PC-9 (cell line): ENCODE measurements around the gene TNIK. TPM values are rescaled to one million over a fixed set of nuclear protein-coding genes. Genes with fewer than 3 reads are reported as not detected.

Experiments
- BruUV-seq: library from RNA; stranded (reverse); fragments of 400-500 nt; replicated peaks from 2 replicates; lab custom pipeline; 2021; lab: Mats Ljungman, UMichigan
- CTCF ChIA-PET: fragments of 300-600 bp; sonication (Branson Sonifier 250); formaldehyde crosslinking; loops from one replicate; lab custom pipeline; 2022; ENCODE audit warnings: antibody characterized with exemption; lab: Charles Lee
- POLR2A ChIA-PET: fragments of 300-600 bp; sonication (Branson Sonifier 250); formaldehyde crosslinking; loops from one replicate; lab custom pipeline; 2022; ENCODE audit warnings: antibody characterized with exemption; ENCODE audit not compliant: unreplicated experiment; lab: Charles Lee
- DNase-seq, 2 experiments: peaks; one replicate each; pipeline versions ENCODE4 v3.0.0 to v3.0.0-alpha.2; 2015 to 2022; ENCODE audit warnings: mixed read lengths in 1 of 2
- H2AFZ ChIP-seq: fragments of 200-600 bp; sonication (generic); 2 replicates; pipeline ENCODE4 v1.8.1; 2017; ENCODE audit warnings: antibody characterized with exemption
- H3F3A ChIP-seq: fragments of 200-600 bp; sonication (generic); 2 replicates; pipeline ENCODE4 v1.8.1; 2017; ENCODE audit warnings: antibody characterized with exemption, mild to moderate bottlenecking, low read depth; ENCODE audit not compliant: insufficient read depth
- H3K27ac ChIP-seq: fragments of 200-600 bp; sonication (generic); 2 replicates; pipeline ENCODE4 v1.6.1; 2016; ENCODE audit warnings: mixed run types
- H3K27me3 ChIP-seq: fragments of 200-600 bp; sonication (generic); 2 replicates; pipeline ENCODE4 v1.6.1; 2016; ENCODE audit warnings: low read depth, mixed run types; ENCODE audit not compliant: insufficient read depth
- H3K36me3 ChIP-seq: fragments of 200-600 bp; sonication (generic); 2 replicates; pipeline ENCODE4 v1.6.1; 2016; ENCODE audit warnings: low read depth, mixed run types
- H3K4me1 ChIP-seq: fragments of 200-600 bp; sonication (generic); replicated peaks from 2 replicates; pipeline ENCODE4 v1.6.1; 2016; ENCODE audit warnings: mixed run types; ENCODE audit not compliant: insufficient read depth
- H3K4me2 ChIP-seq: fragments of 200-600 bp; sonication (generic); 2 replicates; pipeline ENCODE4 v1.6.1; 2017; ENCODE audit warnings: mixed run types
- H3K4me3 ChIP-seq: fragments of 200-600 bp; sonication (generic); 2 replicates; pipeline ENCODE4 v1.6.1; 2016; ENCODE audit warnings: mixed run types
- H3K79me2 ChIP-seq: fragments of 200-600 bp; sonication (generic); 2 replicates; pipeline ENCODE4 v1.6.1; 2017; ENCODE audit warnings: low read depth, mixed run types
- H3K9me2 ChIP-seq: fragments of 200-600 bp; sonication (generic); 2 replicates; pipeline ENCODE4 v1.8.1; 2017; ENCODE audit warnings: mild to moderate bottlenecking; ENCODE audit not compliant: insufficient read depth
- H3K9me3 ChIP-seq: fragments of 200-600 bp; sonication (generic); 2 replicates; pipeline ENCODE4 v1.8.1; 2016; ENCODE audit warnings: low read depth; ENCODE audit not compliant: insufficient read depth
- H4K20me1 ChIP-seq: fragments of 200-600 bp; sonication (generic); 2 replicates; pipeline ENCODE4 v1.8.1; 2017; ENCODE audit not compliant: insufficient read depth
- CTCF ChIP-seq: fragments of 200-600 bp; sonication (generic); conservative IDR thresholded peaks from 2 replicates; pipeline ENCODE4 v1.6.1; 2017; ENCODE audit warnings: mixed run types, antibody characterized with exemption, mild to moderate bottlenecking, moderate library complexity
- EZH2 ChIP-seq: fragments of 200-600 bp; sonication (generic); IDR thresholded peaks from 2 replicates; pipeline ENCODE4 v1.8.0; 2017; ENCODE audit warnings: antibody characterized with exemption, low read depth
- intact Hi-C: fragments of 100-400 bp; cut with micrococcal nuclease; formaldehyde crosslinking; loops from one replicate; pipeline ENCODE4 v1.10.0; 2022; ENCODE audit not compliant: unreplicated experiment
- total RNA-seq: library from RNA; stranded (reverse); gene quantifications from 2 replicates; pipeline ENCODE4 v1.2.3, GENCODE V29; 2021

The TNIK gene
- total RNA-seq, 1 experiment from 2014 or later = 30.7 TPM

DNA sequence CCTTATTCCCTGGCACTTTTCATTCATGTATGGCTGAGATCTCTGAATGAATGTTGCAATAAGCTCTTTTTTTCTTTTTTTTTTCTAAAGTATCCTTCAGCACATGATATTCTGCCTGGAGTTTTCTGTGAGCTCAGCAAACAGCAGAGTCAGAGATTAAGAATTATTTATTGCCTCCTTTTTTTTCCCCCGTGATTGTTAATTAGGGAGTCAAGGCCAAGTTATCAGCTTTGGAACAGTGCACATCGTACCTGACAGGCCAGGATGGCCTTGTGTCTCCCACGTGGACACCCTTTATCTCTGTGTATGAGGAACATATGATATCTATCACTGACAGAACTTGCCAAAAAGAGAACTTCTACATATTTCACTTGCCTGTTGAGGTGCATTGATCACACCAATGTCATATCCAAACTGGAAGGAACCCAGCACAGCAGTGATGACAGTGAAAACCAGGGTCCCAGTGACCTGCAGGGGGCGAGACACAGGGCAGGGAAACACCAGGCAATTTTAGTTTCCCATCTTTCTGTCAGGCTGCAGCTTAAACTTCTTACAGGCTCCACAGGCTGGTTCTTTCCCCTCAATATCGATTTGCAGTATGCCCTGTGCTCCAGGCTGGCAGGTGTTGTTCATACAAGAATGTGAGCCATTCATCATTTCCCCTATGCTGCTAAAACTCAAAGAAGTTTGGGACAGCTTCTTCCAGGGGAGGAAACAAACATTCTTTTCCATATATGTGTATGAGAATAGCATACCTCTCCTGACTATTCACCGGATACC lies 441.9 kb downstream of the TNIK start:
- ChIA-PET CTCF (no interaction called here), POLR2A (interaction anchor here (0.6 kb wide), 1 partner anchor 518 kb away, joined by 5 read pairs; no protein-coding TSS in a partner anchor)
- Histone ChIP-seq H3K9me3 (no peaks in the 10 kb centered on the region), H3F3A (no peaks in the 10 kb centered on the region), H3K36me3 (no peaks in the 10 kb centered on the region), H3K27me3 (no peaks in the 10 kb centered on the region), H3K9me2 (no peaks in the 10 kb centered on the region; the same call in 1 of the 2 replicates), H3K4me3 (no peak overlapping the region), H4K20me1 (no peaks in the 10 kb centered on the region), H3K4me2 (no peak overlapping the region), H2AFZ (no peak overlapping the region), H3K79me2 (no peaks in the 10 kb centered on the region), H3K4me1 (no peaks in the 10 kb centered on the region), H3K27ac (no peak overlapping the region)
- TF ChIP-seq EZH2 (no peak), CTCF (no peak; the same call in 1 of the 2 replicates)
- intact Hi-C loops = no loop called here
- DNase-seq = no peak
- BruUV-seq = no TSS peak

DNA sequence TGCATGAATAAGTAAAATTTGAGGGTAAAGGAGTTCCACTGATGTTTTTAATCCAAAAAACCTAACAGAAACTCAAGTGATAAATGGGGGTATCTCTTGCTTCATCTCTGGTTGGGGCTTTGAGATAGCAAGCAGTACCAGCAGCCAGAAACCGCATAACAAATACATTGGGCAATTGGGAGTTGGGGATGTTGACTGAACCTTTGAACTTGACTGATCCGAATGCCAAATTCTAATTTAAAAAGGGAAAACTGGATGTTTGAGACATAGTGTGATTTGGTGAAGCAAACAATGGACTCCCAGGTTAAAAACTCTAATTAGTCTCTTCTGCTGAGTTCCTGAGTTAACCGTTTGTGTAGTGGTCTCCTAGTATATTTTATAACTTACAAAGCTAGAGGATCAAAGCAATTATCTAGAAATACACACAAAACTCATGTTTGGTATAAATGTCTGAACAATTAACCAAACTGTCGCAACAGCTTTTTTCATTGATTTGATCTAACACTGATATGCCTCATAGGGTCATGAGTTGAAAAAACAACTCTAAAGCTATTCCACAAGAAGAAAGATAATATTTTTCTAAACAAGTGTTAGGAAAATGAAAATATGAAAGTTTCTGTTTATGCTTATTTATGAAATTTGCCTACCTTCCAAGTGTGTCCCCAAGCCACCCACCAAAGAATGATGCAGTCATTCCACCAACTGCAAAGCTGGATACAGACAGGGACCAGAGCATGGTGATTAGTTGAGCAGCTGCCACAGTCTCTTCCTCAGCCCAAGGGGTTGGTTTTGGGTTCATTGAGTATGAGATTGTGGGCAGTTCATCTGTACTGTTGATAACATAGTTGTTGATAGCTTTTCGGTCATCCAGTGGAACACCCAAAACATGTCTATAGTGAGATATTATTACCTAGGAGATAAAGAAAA lies 446.1 kb downstream of the TNIK start:
- CTCF ChIA-PET = no interaction called here

More for the DNA sequence above, 446.1 kb downstream of the TNIK start:
- H3F3A ChIP-seq = no peaks in the 10 kb centered on the region
- POLR2A ChIA-PET = no interaction called here
- TF ChIP-seq EZH2 = no peak
- no peak for TF ChIP-seq CTCF
- no peak overlapping the region for H2AFZ ChIP-seq
- H3K79me2 ChIP-seq = no peaks in the 10 kb centered on the region
- no peaks in the 10 kb centered on the region for H3K27me3 ChIP-seq
- DNase-seq = no peak
- H3K27ac ChIP-seq = no peak overlapping the region
- BruUV-seq = no TSS peak
- H3K9me2 ChIP-seq = no peaks in the 10 kb centered on the region; the same call in 1 of the 2 replicates
- H3K36me3 ChIP-seq = no peaks in the 10 kb centered on the region
- no peak overlapping the region for H3K4me2 ChIP-seq
- H4K20me1 ChIP-seq = no peaks in the 10 kb centered on the region
- no peaks in the 10 kb centered on the region for H3K9me3 ChIP-seq
- no peaks in the 10 kb centered on the region for H3K4me1 ChIP-seq
- intact Hi-C loops = no loop called here
- no peak overlapping the region for H3K4me3 ChIP-seq
